ENCODE measurements around the gene MEGF11.

GRCh38 chr15:66172324-66172980 is 81.1 kb downstream of the MEGF11 start:
- TF ChIP-seq CTCF (conservative IDR thresholded peaks at IDR 0.05) (no peak), EZH2 (IDR thresholded peaks at IDR 0.05; ENCODE audit: low read depth) (no peak)
